GM12878 (cell line): Measurements from ENCODE around the gene PCCA. TPM values are rescaled to one million over a fixed set of nuclear protein-coding genes. Genes with fewer than 3 reads are reported as not detected.

ENCODE experiments used
- ATAC-seq: fragments of 200-7000 bp; cut with Tn5 transposase; 3 replicates; pipeline ENCODE4 v1.9.1; 2020; ENCODE audit warnings: mild to moderate bottlenecking, moderate library complexity
- BruUV-seq: library from RNA; stranded (reverse); fragments of 400-500 nt; replicated peaks from 2 replicates; lab custom pipeline; 2021; lab: Mats Ljungman, UMichigan
- CTCF ChIA-PET: fragments of 300-600 bp; sonication (Branson Sonifier 250); formaldehyde crosslinking; extraction: SDS; loops from one replicate; lab custom pipeline; 2021; ENCODE audit warnings: inconsistent platforms; lab: Yijun Ruan, JAX
- POLR2A ChIA-PET: fragments of 350-600 bp; formaldehyde crosslinking; extraction: SDS; loops from one replicate; lab custom pipeline; 2021; ENCODE audit warnings: inconsistent platforms; lab: Charles Lee
- RAD21 ChIA-PET: fragments of 300-600 bp; sonication (Branson Sonifier 250); formaldehyde crosslinking; loops from one replicate; lab custom pipeline; 2023; ENCODE audit warnings: antibody characterized with exemption; ENCODE audit not compliant: unreplicated experiment; lab: Charles Lee
- SMC1A ChIA-PET: fragments of 300-600 bp; sonication (Branson Sonifier 250); formaldehyde crosslinking; loops from one replicate; lab custom pipeline; 2023; ENCODE audit not compliant: unreplicated experiment, uncharacterized antibody; lab: Charles Lee
- DNase-seq: peaks from one replicate; pipeline ENCODE4 v3.0.0-alpha.2; 2011; ENCODE audit warnings: low read depth, low spot score
- FAIRE-seq: peaks from 3 replicates; lab custom pipeline; 2011; peaks lifted over from hg19 to GRCh38; lab: Jason Lieb, UNC
- H2AFZ ChIP-seq: 2 replicates; pipeline ENCODE4 v1.6.0; 2011; ENCODE audit warnings: low read depth, low read length, control low read depth; ENCODE audit not compliant: control insufficient read depth
- H3K27ac ChIP-seq: 2 replicates; pipeline ENCODE4 v1.5.1; 2011; ENCODE audit warnings: control low read depth; ENCODE audit not compliant: control insufficient read depth, insufficient read depth
- H3K27me3 ChIP-seq, 2 experiments: replicated peaks in 1 of 2; 2 replicates each; pipeline versions ENCODE4 v1.6.0 to v1.6.1; 2011; ENCODE audit warnings: low read length in 1 of 2; ENCODE audit not compliant: control insufficient read depth in 2 of 2, insufficient read depth in 2 of 2
- H3K36me3 ChIP-seq, 2 experiments: 2 replicates each; pipeline ENCODE4 v1.5.1; 2011; ENCODE audit warnings: low read length in 1 of 2; ENCODE audit not compliant: control insufficient read depth in 2 of 2, insufficient read depth in 2 of 2
- H3K4me1 ChIP-seq: 2 replicates; pipeline ENCODE4 v1.6.1; 2011; ENCODE audit warnings: mild to moderate bottlenecking, low read length, moderate library complexity, mixed read lengths; ENCODE audit not compliant: control insufficient read depth, insufficient read depth
- H3K4me2 ChIP-seq: 2 replicates; pipeline ENCODE4 v1.6.0; 2011; ENCODE audit warnings: control low read depth; ENCODE audit not compliant: control insufficient read depth, insufficient read depth
- H3K4me3 ChIP-seq: fragments of 200-600 bp; sonication (generic); 2 replicates; pipeline ENCODE4 v1.5.1; 2016
- H3K79me2 ChIP-seq: 2 replicates; pipeline ENCODE4 v1.6.0; 2011; ENCODE audit warnings: low read length; ENCODE audit not compliant: control insufficient read depth, insufficient read depth
- H3K9ac ChIP-seq: 2 replicates; pipeline ENCODE4 v1.8.0; 2011; ENCODE audit warnings: low read length, control low read depth, mixed read lengths; ENCODE audit not compliant: control insufficient read depth, insufficient read depth
- H3K9me3 ChIP-seq: replicated peaks from 3 replicates; pipeline ENCODE4 v1.5.1; 2011; ENCODE audit warnings: mild to moderate bottlenecking, low read length; ENCODE audit not compliant: control insufficient read depth, insufficient read depth
- H4K20me1 ChIP-seq: 2 replicates; pipeline ENCODE4 v1.6.0; 2011; ENCODE audit not compliant: control insufficient read depth, insufficient read depth
- ASH2L ChIP-seq: fragments of 300-600, 200-600 bp; sonication (generic); IDR thresholded peaks from 2 replicates; pipeline ENCODE4 v1.6.1; 2017; ENCODE audit warnings: low read depth, mild to moderate bottlenecking, borderline replicate concordance
- ELK1 ChIP-seq: IDR thresholded peaks from 2 replicates; pipeline ENCODE4 v1.6.1; 2012; ENCODE audit warnings: low read depth, low read length, improper control_type of control experiment
- FOS ChIP-seq: IDR thresholded peaks from 3 replicates; pipeline ENCODE4 v1.6.1; 2011; ENCODE audit warnings: borderline replicate concordance; ENCODE audit not compliant: insufficient read length; ENCODE audit errors: extremely low read depth
- IKZF2 ChIP-seq, 2 experiments: fragments of 450-650 bp; IDR thresholded peaks; 2 replicates each; pipeline ENCODE4 v1.6.1; 2017; ENCODE audit warnings: mild to moderate bottlenecking in 2 of 2, moderate library complexity in 2 of 2
- JUND ChIP-seq: IDR thresholded peaks from 2 replicates; pipeline ENCODE4 v1.6.1; 2012; ENCODE audit warnings: low read depth, mild to moderate bottlenecking, low read length, improper control_type of control experiment, moderate library complexity
- MEF2B ChIP-seq: fragments of 450-650 bp; IDR thresholded peaks from 2 replicates; pipeline ENCODE4 v1.6.1; 2018; ENCODE audit warnings: mild to moderate bottlenecking, moderate library complexity; ENCODE audit not compliant: partially characterized antibody, poor library complexity, severe bottlenecking
- MTA2 ChIP-seq: fragments of 450-650 bp; IDR thresholded peaks from 2 replicates; pipeline ENCODE4 v1.6.1; 2016; ENCODE audit warnings: low read depth, mild to moderate bottlenecking, moderate library complexity
- MYB ChIP-seq: fragments of 150-350 bp; IDR thresholded peaks from 2 replicates; pipeline ENCODE4 v1.6.1; 2014; ENCODE audit warnings: mild to moderate bottlenecking, low read depth, low read length, borderline replicate concordance
- MYC ChIP-seq: IDR thresholded peaks from 2 replicates; pipeline ENCODE4 v1.6.1; 2011; ENCODE audit warnings: mild to moderate bottlenecking, low read length, moderate library complexity, inconsistent platforms; ENCODE audit not compliant: insufficient read depth, insufficient replicate concordance, insufficient read length, severe bottlenecking
- NBN ChIP-seq: fragments of 450-650 bp; IDR thresholded peaks from 2 replicates; pipeline ENCODE4 v1.6.1; 2016
- POU2F2 ChIP-seq: IDR thresholded peaks from 3 replicates; pipeline ENCODE4 v1.6.1; 2011; ENCODE audit warnings: low read depth, mild to moderate bottlenecking, low read length, borderline replicate concordance
- PRDM15 ChIP-seq: fragments of 450-650 bp; formaldehyde crosslinking; IDR thresholded peaks from 2 replicates; pipeline ENCODE4 v1.4.0; 2020; ENCODE audit warnings: mild to moderate bottlenecking, moderate library complexity
- SRF ChIP-seq, 2 experiments: IDR thresholded peaks; 2 replicates each; pipeline ENCODE4 v1.6.1; 2011; ENCODE audit warnings: low read depth in 2 of 2, low read length in 2 of 2, mild to moderate bottlenecking in 1 of 2, moderate library complexity in 1 of 2
- STAT1 ChIP-seq: fragments of 450-650 bp; conservative IDR thresholded peaks from 2 replicates; pipeline ENCODE4 v1.6.1; 2014; ENCODE audit warnings: antibody characterized with exemption, mild to moderate bottlenecking
- ZBTB33 ChIP-seq: fragments of 450-650 bp; IDR thresholded peaks from 2 replicates; pipeline ENCODE4 v1.6.1; 2017; ENCODE audit warnings: mild to moderate bottlenecking
- ZNF24 ChIP-seq: fragments of 450-650 bp; IDR thresholded peaks from 2 replicates; pipeline ENCODE4 v1.6.1; 2017; ENCODE audit warnings: antibody characterized with exemption, mild to moderate bottlenecking
- WGBS: methylation state at CpG from one replicate; pipeline ENCODE4 v1.1.6; 2016; ENCODE audit warnings: low lambda C conversion rate; ENCODE audit not compliant: insufficient replicate concordance, insufficient coverage; ENCODE audit errors: missing lambda C conversion rate; 5-methylcytosine and 5-hydroxymethylcytosine counted together
- in situ Hi-C: fragments of 300-500 bp; cut with MboI; formaldehyde crosslinking; loops from 9 replicates; pipeline ENCODE4 v1.14.3; 2018; ENCODE audit warnings: mixed read lengths
- intact Hi-C: fragments of 100-400 bp; cut with micrococcal nuclease; formaldehyde crosslinking; loops from one replicate; pipeline ENCODE4 v1.14.2; 2022; ENCODE audit not compliant: unreplicated experiment
- polyA plus RNA-seq, 11 experiments: library from polyadenylated mRNA; depleted of rRNA in 4 of 11; unstranded in 6 of 11; stranded (reverse) in 5 of 11; fragments of >200 nt; fragmentation: Nextera tagmentation in 4 of 11; fragmentation: Illumina TruSeq in 1 of 11; extraction: Ambion mirVana in 4 of 11; extraction: Trizol in 1 of 11; gene quantifications; 1 replicate in 1 of 11; 2 replicates in 10 of 11; pipeline versions ENCODE4 v1.2.1 to v1.2.3, GENCODE V29; 2011 to 2016; ENCODE audit warnings: inconsistent platforms in 2 of 11, missing spikeins in 2 of 11, low read depth in 1 of 11
- total RNA-seq, 4 experiments: library from RNA; depleted of rRNA in 3 of 4; stranded (reverse); fragments of >200 nt in 3 of 4; fragmentation: Illumina TruSeq in 1 of 4; extraction: Trizol in 1 of 4; gene quantifications; 2 replicates each; pipeline versions ENCODE4 v1.2.1 to v1.2.3, GENCODE V29; 2013 to 2021

Gene PCCA
- total and polyA plus RNA-seq, 10 of the 15 experiments (the other 5 are each of a cell fraction or from before 2014, with no cell fraction given): 5.9 to 18.2 (median 12.4) TPM

GRCh38 chr13:100536643-100537180 is 447.8 kb downstream of the PCCA start (continued):
- TF ChIP-seq ZBTB33 (no peak), FOS (no peak), MYB (no peak), NBN (no peak)

GRCh38 chr13:100537486-100537885 is 448.6 kb downstream of the PCCA start:
- in situ Hi-C loops (no loop called here), intact Hi-C loops (no loop called here)
- no peak for ATAC-seq
- ChIA-PET RAD21 (no interaction called here), CTCF (no interaction called here), POLR2A (no interaction called here), SMC1A (no interaction called here)
- FAIRE-seq: no peak
- no peaks in the 10 kb centered on the region for H3K27me3 ChIP-seq
- no TSS peak for BruUV-seq
- H3K4me3 ChIP-seq: no peak overlapping the region
- no peak overlapping the region for H3K27ac ChIP-seq
- H3K9ac ChIP-seq: no peak overlapping the region
- H3K9me3 ChIP-seq: no peaks in the 10 kb centered on the region
- H3K79me2 ChIP-seq: no peaks in the 10 kb centered on the region
- H3K4me2 ChIP-seq: no peak overlapping the region
- peaks cover 1% of the 10 kb centered on the region for H3K4me1 ChIP-seq
- WGBS: 93% methylated on average over 9 of the region's 9 CpGs
- TF ChIP-seq POU2F2: no peak
- TF ChIP-seq STAT1: no peak
- TF ChIP-seq ELK1: no peak
- no peak for TF ChIP-seq MYC
- TF ChIP-seq ASH2L: no peak
- TF ChIP-seq MEF2B: no peak
- no peak for TF ChIP-seq SRF (IDR thresholded peaks at IDR 0.05; ENCODE audit: low read depth in 2 of 2, low read length in 2 of 2)
- TF ChIP-seq MTA2: no peak
- TF ChIP-seq FOS: no peak
- no peak for TF ChIP-seq PRDM15 (CRISPR knock-in tag)
- TF ChIP-seq IKZF2 (IDR thresholded peaks at IDR 0.05): no peak
- no peak for TF ChIP-seq ZNF24
- TF ChIP-seq JUND: no peak
- H4K20me1 ChIP-seq: no peaks in the 10 kb centered on the region
- no peak for DNase-seq
- H2AFZ ChIP-seq: no peak overlapping the region
- no peaks in the 10 kb centered on the region for H3K36me3 ChIP-seq
